ENCODE data around the gene CFAP299.

The CFAP299 gene

GRCh38 chr4:80852061-80852460 is 516.5 kb downstream of the CFAP299 start:
- peak; percentile 2 for DNase-seq (ENCODE audit: low read depth)
- H3K4me3 ChIP-seq (ENCODE audit: low read depth, low read length): no peak overlapping the region
- no peak for TF ChIP-seq CTCF (IDR thresholded peaks at IDR 0.05; ENCODE audit: control insufficient read depth, extremely low read depth, insufficient read depth)

- H3K4me3 ChIP-seq (ENCODE audit: low read depth, low read length): no peak overlapping the region
- DNase-seq (ENCODE audit: low read depth): no peak
- no peak for TF ChIP-seq CTCF (IDR thresholded peaks at IDR 0.05; ENCODE audit: control insufficient read depth, extremely low read depth, insufficient read depth)
Observed at GRCh38 chr4:80873571-80873970, 538.0 kb downstream of the CFAP299 start.

GRCh38 chr4:80874979-80875378 is 539.4 kb downstream of the CFAP299 start:
- no peak overlapping the region for H3K4me3 ChIP-seq (ENCODE audit: low read depth, low read length)
- DNase-seq (ENCODE audit: low read depth): no peak
- TF ChIP-seq CTCF (IDR thresholded peaks at IDR 0.05; ENCODE audit: control insufficient read depth, extremely low read depth, insufficient read depth): no peak

GRCh38 chr4:80875642-80876041 is 540.1 kb downstream of the CFAP299 start:
- no peak for DNase-seq (ENCODE audit: low read depth)
- H3K4me3 ChIP-seq (ENCODE audit: low read depth, low read length): no peak overlapping the region
- TF ChIP-seq CTCF (IDR thresholded peaks at IDR 0.05; ENCODE audit: control insufficient read depth, extremely low read depth, insufficient read depth): no peak

- H3K4me3 ChIP-seq (ENCODE audit: low read depth, low read length): no peak overlapping the region
- DNase-seq (ENCODE audit: low read depth): no peak
- TF ChIP-seq CTCF (IDR thresholded peaks at IDR 0.05; ENCODE audit: control insufficient read depth, extremely low read depth, insufficient read depth): no peak
Observed at GRCh38 chr4:80876810-80877209, 541.3 kb downstream of the CFAP299 start.

GRCh38 chr4:80878218-80878617 is 542.7 kb downstream of the CFAP299 start:
- H3K4me3 ChIP-seq (ENCODE audit: low read depth, low read length): no peak overlapping the region
- DNase-seq (ENCODE audit: low read depth): no peak
- no peak for TF ChIP-seq CTCF (IDR thresholded peaks at IDR 0.05; ENCODE audit: control insufficient read depth, extremely low read depth, insufficient read depth)

GRCh38 chr4:80897537-80898303 is 562.2 kb downstream of the CFAP299 start:
- no peak for TF ChIP-seq CTCF (IDR thresholded peaks at IDR 0.05; ENCODE audit: control insufficient read depth, extremely low read depth, insufficient read depth)

More at GRCh38 chr4:80897537-80898303, 562.2 kb downstream of the CFAP299 start:
- DNase-seq (ENCODE audit: low read depth): no peak
- no peak overlapping the region for H3K4me3 ChIP-seq (ENCODE audit: low read depth, low read length)
